ENCODE data around the gene MARCO.
"Not testable (repeated sequence)": the region's sequence is repeated elsewhere in the genome, so short reads cannot be mapped to it uniquely, and the experiment has no call there.

Gene MARCO

DNA sequence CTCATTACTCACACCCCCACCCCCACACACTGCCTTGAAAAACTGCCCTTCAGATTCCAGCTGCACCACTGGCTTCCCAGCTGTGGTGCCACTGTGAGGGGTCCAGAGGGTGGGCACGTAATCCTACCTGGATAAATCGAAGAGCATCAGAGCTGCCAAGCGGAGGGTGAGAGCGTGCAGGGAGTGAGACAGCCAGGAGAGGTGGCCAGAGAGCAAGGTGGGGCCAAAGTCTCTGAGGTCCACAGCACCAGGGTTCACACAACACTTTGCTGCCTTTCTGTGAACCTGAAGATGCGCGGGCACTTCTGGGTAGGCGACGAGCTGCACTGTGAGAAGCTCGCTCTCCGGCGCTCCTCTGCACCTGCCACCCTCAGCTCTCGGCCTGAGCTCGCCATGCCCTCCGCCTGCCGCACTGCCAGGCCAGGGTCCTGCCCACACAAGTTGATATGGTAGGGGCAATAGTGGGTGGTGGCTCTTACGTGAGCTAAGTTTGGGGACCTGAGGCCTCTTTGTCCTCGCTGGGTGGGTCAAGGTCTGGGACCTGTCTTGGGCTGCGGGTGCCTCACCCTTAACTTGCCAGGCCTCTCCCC is 83.9 kb downstream of the MARCO start:
- H3K27ac Mint-ChIP-seq = no peak overlapping the region
- H3K4me1 Mint-ChIP-seq (ENCODE audit: low read depth in 2 of 2) = peaks cover 0 to 1% of the 10 kb centered on the region in 2 donors
- ATAC-seq (replicated peaks) (no peak), DNase-seq (no peak)
- peaks cover 17 to 34% of the 10 kb centered on the region in 2 donors for H3K27me3 Mint-ChIP-seq
- H3K4me3 Mint-ChIP-seq = no peak overlapping the region
- H3K36me3 Mint-ChIP-seq (ENCODE audit: insufficient read depth) = no peaks in the 10 kb centered on the region
- H3K9me3 Mint-ChIP-seq = no peaks in the 10 kb centered on the region

DNA sequence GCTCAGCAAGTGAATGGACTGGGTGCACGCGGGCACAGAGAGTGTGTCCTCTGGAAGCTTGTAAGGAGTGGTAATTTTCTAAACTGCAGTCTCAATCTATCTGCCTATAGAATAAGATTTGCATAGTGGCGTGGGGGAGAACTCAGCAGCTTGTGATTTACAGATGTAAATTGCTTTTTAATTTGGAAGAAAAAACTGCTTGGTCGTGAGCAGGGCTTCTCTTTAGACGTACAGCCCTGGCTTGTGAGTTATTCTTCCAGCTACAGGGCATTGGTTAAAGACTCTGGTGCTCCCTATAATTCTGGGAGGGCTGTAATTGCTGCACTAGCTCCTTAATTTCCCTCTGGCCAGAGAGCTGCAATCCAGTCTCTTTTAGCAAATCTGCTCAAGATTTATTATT is 84.9 kb downstream of the MARCO start:
- DNase-seq = no peak
- H3K4me3 Mint-ChIP-seq = no peak overlapping the region
- H3K4me1 Mint-ChIP-seq (ENCODE audit: low read depth in 2 of 2) = peaks cover 0 to 1% of the 10 kb centered on the region in 2 donors
- H3K27ac Mint-ChIP-seq = no peak overlapping the region
- no peaks in the 10 kb centered on the region for H3K9me3 Mint-ChIP-seq
- no peak for ATAC-seq (replicated peaks)
- peaks cover 17 to 38% of the 10 kb centered on the region in 2 donors for H3K27me3 Mint-ChIP-seq
- H3K36me3 Mint-ChIP-seq (ENCODE audit: insufficient read depth) = no peaks in the 10 kb centered on the region

DNA sequence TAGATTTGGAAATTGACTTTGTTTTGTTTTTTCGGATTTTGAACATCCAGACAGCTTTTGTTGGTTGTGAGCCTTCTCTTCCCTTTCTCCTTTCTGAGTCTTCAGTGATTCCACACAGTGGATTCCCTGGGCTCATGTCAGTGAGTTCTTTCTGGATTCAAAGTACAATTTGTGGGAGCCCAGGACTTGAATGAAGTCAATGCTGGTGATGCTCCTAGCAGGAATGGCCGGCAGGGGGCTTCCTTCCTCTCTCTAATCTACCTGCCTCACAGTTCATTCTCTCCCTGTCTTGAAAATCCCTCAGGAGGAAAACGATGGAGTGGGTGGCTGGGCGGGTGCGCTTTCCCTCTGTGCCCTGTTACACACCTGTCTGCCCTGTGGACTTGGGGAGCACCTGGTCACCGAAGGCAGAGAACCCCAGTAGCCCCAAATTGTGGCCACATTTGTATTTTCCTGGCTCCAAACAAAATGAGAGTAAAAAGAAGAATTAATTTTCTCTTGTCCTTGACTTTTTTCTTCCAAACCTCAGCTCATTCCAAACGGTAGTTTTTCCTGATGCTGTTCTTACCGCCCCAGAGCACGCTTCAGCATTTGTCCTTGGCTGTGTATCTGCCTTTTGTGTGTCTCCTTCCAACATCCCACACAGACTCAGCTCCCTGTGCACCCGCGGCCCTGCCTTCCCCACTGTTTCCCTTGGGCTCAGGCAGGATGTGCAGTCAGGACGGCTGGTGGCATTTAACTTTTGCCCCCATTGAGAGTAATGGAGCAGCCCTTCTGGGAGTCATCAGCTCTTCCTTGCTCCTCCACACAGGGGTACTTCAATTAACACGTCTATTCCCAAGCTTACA is 86.6 kb downstream of the MARCO start:
- ATAC-seq (replicated peaks) (no peak), DNase-seq (no peak)
- no peak overlapping the region for H3K4me3 Mint-ChIP-seq
- H3K36me3 Mint-ChIP-seq (ENCODE audit: insufficient read depth) = no peaks in the 10 kb centered on the region
- H3K9me3 Mint-ChIP-seq = no peaks in the 10 kb centered on the region
- H3K4me1 Mint-ChIP-seq (ENCODE audit: low read depth in 2 of 2) = peaks cover 0 to 1% of the 10 kb centered on the region in 2 donors
- H3K27ac Mint-ChIP-seq = no peak overlapping the region
- peaks cover 17 to 29% of the 10 kb centered on the region in 2 donors for H3K27me3 Mint-ChIP-seq

DNA sequence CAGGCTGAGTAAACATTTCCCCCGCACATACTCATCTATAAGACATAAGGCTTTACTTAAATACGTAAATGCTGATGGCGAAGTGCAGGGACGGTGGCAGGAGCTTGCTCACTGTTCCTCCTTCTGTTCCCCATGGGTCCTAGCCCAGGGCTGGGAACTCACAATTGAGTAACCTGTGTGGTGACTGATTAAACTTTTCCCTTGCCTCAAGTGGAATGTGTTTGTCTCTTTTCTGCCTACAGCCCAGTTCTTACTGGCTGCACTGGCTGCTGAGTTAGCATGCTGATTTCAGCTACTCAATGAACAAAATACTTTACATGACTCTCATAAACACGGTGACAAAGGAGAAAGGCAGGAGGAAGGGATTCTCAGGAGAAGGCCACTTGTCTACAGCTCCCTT is 87.3 kb downstream of the MARCO start:
- peaks cover 0 to 1% of the 10 kb centered on the region in 2 donors for H3K4me1 Mint-ChIP-seq (ENCODE audit: low read depth in 2 of 2)
- H3K9me3 Mint-ChIP-seq = peaks cover 0 to under 1% of the 10 kb centered on the region in 2 donors
- peaks cover 17 to 29% of the 10 kb centered on the region in 2 donors for H3K27me3 Mint-ChIP-seq
- no peak overlapping the region for H3K4me3 Mint-ChIP-seq
- H3K36me3 Mint-ChIP-seq (ENCODE audit: insufficient read depth) = no peaks in the 10 kb centered on the region
- H3K27ac Mint-ChIP-seq = no peak overlapping the region
- ATAC-seq (replicated peaks) = no peak
- no peak for DNase-seq

DNA sequence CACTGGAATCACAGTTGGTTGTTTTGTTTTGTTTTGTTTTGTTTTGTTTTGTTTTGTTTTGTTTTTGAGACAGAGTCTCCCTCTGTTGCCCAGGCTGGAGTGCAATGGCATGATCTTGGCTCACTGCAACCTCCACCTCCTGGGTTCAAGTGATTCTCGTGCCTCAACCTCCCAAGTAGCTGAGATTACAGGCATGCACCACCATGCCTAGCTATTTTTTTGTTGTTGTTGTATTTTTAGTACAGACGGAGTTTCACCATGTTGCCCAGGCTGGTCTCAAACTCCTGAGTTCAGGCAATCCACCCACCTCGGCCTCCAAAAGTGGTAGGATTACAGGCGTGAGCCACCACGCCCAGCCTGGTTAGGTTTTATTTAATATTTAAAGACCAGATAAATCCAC is 95.9 kb downstream of the MARCO start:
- not testable (repeated sequence) for H3K4me1 Mint-ChIP-seq (ENCODE audit: low read depth in 2 of 2); H3K27ac Mint-ChIP-seq; H3K4me3 Mint-ChIP-seq; DNase-seq; H3K27me3 Mint-ChIP-seq; ATAC-seq (replicated peaks); H3K36me3 Mint-ChIP-seq (ENCODE audit: insufficient read depth); H3K9me3 Mint-ChIP-seq

DNA sequence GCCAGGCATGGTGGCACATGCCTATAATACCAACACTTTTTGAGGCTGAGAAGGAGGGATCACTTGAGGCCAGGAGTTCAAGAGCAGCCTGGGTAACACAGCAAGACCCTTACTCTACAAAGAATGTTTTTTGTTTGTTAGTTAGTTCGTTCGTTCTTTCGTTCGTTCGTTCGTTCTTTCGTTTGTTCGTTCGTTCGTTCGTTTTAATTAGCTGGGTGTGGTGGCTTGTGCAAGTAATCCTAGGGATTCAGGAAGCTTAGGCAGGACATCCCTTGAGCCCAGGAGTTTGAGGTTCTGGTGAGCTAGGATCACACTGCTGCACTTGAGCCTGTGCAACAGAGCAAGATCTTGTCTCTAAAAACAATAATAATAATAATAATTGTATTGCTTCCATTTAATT is 98.7 kb downstream of the MARCO start:
- H3K36me3 Mint-ChIP-seq (ENCODE audit: insufficient read depth) = no peaks in the 10 kb centered on the region
- H3K4me1 Mint-ChIP-seq (ENCODE audit: low read depth in 2 of 2) = no peaks in the 10 kb centered on the region
- no peak overlapping the region for H3K4me3 Mint-ChIP-seq
- ATAC-seq (replicated peaks) = no peak
- H3K27ac Mint-ChIP-seq = no peak overlapping the region
- no peaks in the 10 kb centered on the region for H3K27me3 Mint-ChIP-seq
- peaks cover 0 to 1% of the 10 kb centered on the region in 2 donors for H3K9me3 Mint-ChIP-seq
- DNase-seq = no peak

Measured in effector memory CD8-positive, alpha-beta T cell (primary cell).